Stimulated activated naive B cell treated with anti-CD40 and anti-IgM and Interleukin-4, amounts not matched to agents 10 μg/mL and 1 μg/mL and 100 μg/mL, for 72 hours (primary cell): ENCODE results near the gene NRBF2.

ENCODE experiments used
- ATAC-seq, 2 donors: fragments of 150-1000 bp; cut with Tn5 transposase; replicated peaks; 2 replicates each; pipeline ENCODE4 v1.10.0; 2021; ENCODE audit warnings: moderate library complexity in 1 of 2
- DNase-seq: peaks from one replicate; pipeline ENCODE4 v3.0.0; 2021
- H3K27ac Mint-ChIP-seq: one replicate; pipeline ENCODE4 v1.8.0; 2022; ENCODE audit warnings: mild to moderate bottlenecking, mixed read lengths
- H3K27me3 Mint-ChIP-seq, 2 donors: one replicate each; pipeline ENCODE4 v1.8.0; 2022; ENCODE audit warnings: mixed read lengths in 2 of 2
- H3K36me3 Mint-ChIP-seq, 2 donors: one replicate each; pipeline ENCODE4 v1.8.0; 2022; ENCODE audit warnings: mixed read lengths in 2 of 2, mild to moderate bottlenecking in 1 of 2
- H3K4me1 Mint-ChIP-seq, 2 donors: one replicate each; pipeline ENCODE4 v1.8.0; 2022; ENCODE audit warnings: mixed read lengths in 2 of 2, mild to moderate bottlenecking in 1 of 2
- H3K4me3 Mint-ChIP-seq, 2 donors: one replicate each; pipeline ENCODE4 v1.8.0; 2022; ENCODE audit warnings: mild to moderate bottlenecking in 2 of 2, mixed read lengths in 2 of 2, moderate library complexity in 1 of 2
- H3K9me3 Mint-ChIP-seq, 2 donors: one replicate each; pipeline ENCODE4 v1.8.0; 2022; ENCODE audit warnings: mixed read lengths in 2 of 2, mild to moderate bottlenecking in 1 of 2

NRBF2 gene

DNA sequence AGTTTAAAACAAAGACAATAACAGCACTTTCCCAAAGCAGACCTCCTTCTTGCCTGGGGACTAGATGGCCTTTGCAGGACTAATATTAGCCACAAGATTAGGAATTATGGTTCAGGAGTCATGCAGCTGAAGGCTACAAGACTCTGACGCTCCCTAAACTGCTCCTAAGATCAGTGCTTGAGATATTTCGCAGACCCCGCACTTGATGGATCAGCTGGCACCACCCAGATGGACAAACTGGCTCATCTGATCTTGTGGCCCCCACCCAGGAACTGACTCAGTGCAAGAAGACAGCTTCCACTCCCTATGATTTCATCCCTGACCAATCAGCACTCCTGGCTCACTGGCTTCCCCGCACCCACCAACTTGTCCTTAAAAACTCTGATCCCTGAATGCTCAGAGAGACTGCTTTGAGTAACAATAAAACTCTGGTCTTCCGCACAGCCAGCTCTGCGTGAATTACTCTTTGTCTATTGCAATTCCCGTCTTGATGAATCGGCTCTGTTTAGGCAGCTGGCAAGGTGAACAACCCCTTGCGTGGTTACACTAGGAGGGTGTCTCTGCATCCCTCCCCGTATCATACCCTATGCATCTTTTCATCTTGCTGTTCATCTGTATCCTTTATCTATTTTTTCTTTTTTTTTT, 26.9 kb upstream of the NRBF2 start:
- no peaks in the 10 kb centered on the region for H3K36me3 Mint-ChIP-seq
- H3K27ac Mint-ChIP-seq, result no peak overlapping the region
- no peak for ATAC-seq
- peaks cover 41 to 42% of the 10 kb centered on the region in 2 donors for H3K27me3 Mint-ChIP-seq
- DNase-seq, result no peak
- H3K4me1 Mint-ChIP-seq, result peaks cover 3 to 5% of the 10 kb centered on the region in 2 donors
- no peaks in the 10 kb centered on the region for H3K9me3 Mint-ChIP-seq
- H3K4me3 Mint-ChIP-seq, result no peak overlapping the region

DNA sequence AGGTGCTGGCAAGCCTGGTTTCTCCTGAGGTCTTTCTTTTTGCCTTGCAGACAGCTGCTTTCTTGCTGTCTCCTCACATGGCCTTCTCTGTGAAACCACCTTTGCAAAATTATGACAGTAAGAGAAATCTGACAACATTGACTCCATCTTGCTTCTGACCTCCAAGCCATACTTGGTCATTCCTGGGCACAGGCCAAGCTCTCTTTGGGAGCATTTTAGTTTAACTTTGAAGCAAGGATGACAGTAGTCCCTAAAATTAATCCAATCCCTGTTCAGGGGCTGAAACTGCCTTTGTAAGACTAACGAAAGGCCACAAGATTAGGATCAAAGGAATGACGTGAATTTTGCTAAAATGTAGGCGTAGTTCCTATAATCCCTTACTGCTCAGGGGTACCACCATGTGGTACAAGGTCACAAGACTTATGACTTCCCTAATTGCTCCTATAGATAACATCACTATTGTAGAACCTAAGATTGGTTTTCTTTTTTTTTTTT, 25.1 kb upstream of the NRBF2 start:
- H3K27ac Mint-ChIP-seq, result no peak overlapping the region
- no peaks in the 10 kb centered on the region for H3K9me3 Mint-ChIP-seq
- H3K4me1 Mint-ChIP-seq, result peaks cover 3 to 5% of the 10 kb centered on the region in 2 donors
- H3K36me3 Mint-ChIP-seq, result no peaks in the 10 kb centered on the region
- H3K27me3 Mint-ChIP-seq, result peaks cover 35 to 36% of the 10 kb centered on the region in 2 donors
- DNase-seq (no peak), ATAC-seq (no peak)
- no peak overlapping the region for H3K4me3 Mint-ChIP-seq

DNA sequence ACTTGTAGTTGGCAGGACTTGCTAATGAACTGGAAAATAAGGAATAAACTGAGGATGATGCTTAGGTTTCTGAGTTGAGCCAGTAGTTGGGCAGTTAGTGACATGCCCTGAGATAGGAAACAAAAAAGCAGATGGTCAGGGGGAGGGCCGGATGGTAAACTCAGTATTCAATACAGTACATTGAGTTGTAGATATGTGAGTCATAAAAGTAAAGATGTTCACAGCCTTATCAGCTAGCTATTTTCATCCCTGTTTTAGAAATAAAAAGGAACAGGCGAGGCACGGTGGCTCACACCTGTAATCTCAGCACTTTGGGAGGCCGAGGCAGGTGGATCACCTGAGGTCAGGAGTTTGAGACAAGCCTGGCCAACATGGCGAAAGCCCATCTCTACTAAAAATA, 22.2 kb upstream of the NRBF2 start:
- Mint-ChIP-seq H3K4me3 (no peak overlapping the region), H3K9me3 (no peaks in the 10 kb centered on the region), H3K36me3 (no peaks in the 10 kb centered on the region), H3K27ac (no peak overlapping the region), H3K4me1 (no peaks in the 10 kb centered on the region), H3K27me3 (peaks cover 22 to 28% of the 10 kb centered on the region in 2 donors)
- no peak for DNase-seq
- ATAC-seq, result no peak

DNA sequence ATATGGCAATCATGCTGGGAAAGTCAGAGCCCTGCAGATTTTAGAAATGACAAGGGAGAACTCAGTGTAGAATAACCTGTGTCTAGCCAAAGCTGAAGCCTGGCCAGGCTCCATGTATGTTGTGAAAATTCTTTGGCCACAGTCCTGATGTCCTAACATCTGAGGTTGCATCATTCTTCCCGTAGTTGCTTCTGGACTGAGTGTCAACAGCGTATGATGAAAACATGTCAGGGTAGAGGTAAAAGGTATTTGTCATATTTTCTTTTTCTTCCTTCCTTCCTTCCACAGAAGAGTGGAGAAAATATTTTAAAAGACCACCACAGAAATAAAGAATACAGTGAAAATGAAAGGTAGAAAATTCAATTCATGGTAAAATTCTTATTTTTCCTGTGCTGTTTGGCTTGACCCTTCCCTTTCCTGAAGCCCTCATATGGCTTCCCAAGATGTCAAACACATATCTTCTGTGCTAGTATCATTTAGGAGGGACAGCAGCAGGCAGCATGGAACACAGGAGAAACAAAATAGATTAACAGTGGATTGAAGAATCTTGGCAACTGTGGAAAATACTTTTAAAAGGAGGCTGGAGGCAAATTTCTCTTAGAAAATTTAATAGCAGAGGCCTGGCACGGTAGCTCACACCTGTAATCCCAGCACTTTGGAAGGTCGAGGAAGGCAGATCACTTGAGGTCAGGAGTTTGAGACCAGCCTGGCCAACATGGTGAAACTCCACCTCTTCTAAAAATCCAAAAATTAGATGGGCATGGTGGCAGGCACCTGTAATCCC, 18.9 kb upstream of the NRBF2 start:
- no peak for ATAC-seq
- Mint-ChIP-seq H3K27ac (no peak overlapping the region), H3K9me3 (no peaks in the 10 kb centered on the region), H3K4me1 (no peaks in the 10 kb centered on the region), H3K4me3 (no peak overlapping the region), H3K36me3 (no peaks in the 10 kb centered on the region), H3K27me3 (peaks cover 9 to 11% of the 10 kb centered on the region in 2 donors)
- no peak for DNase-seq

DNA sequence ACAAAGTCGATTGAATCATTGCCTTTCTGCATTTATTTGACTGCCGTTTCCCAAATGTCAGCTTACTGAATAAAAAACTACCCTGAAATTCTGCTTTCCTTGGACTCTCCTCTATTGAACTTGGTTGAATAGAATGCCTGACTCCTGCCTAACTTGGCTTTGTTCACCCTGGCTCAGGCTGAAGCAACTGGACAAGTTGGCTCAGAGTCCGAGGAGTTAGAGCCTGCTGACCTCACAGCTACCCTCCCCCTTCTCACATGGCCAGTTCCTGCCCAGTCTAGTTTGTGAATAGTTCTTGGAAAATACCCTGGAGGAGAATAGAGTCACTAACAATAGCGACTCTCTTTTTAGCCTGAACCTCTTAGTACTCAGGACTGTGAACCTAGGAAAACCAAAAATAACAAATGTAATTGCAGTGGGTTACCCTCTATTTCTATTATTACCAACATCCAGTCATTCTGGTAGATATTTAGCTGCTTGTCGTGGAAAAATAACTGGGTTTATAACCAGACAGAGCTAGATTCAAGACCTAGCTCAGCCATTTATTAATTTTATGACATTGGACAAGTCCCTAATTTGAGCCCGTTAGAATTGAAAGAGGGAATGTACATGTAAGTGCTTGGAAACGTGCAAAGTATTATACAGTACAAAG, 17.3 kb upstream of the NRBF2 start:
- Mint-ChIP-seq H3K27ac (no peak overlapping the region), H3K9me3 (no peaks in the 10 kb centered on the region), H3K4me1 (no peaks in the 10 kb centered on the region), H3K27me3 (peaks cover 2 to 8% of the 10 kb centered on the region in 2 donors), H3K4me3 (no peak overlapping the region), H3K36me3 (no peaks in the 10 kb centered on the region)
- ATAC-seq (no peak), DNase-seq (no peak)

DNA sequence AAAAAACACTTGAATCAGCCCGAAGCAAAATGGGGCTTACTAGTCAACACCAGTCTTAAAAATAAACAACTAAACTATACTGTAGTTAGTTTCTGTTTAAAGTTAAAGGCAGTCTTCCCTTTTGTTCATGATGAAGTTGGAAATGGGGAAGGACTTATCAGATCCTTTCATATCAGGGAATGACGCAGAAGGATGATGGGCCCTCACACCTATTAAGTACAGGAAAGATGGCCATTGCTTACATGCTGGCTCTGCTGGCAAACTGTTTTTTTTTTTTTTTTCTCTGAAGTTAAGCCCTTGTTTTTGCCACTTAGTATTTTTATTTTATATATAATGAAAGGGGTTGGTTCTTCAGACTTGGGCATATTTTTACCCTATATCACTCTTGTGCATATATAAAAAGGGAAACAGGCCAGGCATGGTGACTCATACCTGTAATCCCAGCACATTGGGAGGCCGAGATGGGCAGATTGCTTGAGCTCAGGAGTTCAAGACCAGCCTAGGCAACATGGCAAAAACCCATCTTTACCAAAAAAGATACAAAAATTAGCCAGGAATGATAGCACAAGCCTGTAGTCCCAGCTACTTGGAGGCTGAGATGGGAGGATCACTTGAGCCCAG, 16.6 kb upstream of the NRBF2 start:
- H3K27ac Mint-ChIP-seq, result no peak overlapping the region
- no peaks in the 10 kb centered on the region for H3K9me3 Mint-ChIP-seq
- H3K36me3 Mint-ChIP-seq, result no peaks in the 10 kb centered on the region
- no peak overlapping the region for H3K4me3 Mint-ChIP-seq
- no peaks in the 10 kb centered on the region for H3K4me1 Mint-ChIP-seq
- ATAC-seq (no peak), DNase-seq (no peak)
- H3K27me3 Mint-ChIP-seq, result peaks cover 0 to 7% of the 10 kb centered on the region in 2 donors

DNA sequence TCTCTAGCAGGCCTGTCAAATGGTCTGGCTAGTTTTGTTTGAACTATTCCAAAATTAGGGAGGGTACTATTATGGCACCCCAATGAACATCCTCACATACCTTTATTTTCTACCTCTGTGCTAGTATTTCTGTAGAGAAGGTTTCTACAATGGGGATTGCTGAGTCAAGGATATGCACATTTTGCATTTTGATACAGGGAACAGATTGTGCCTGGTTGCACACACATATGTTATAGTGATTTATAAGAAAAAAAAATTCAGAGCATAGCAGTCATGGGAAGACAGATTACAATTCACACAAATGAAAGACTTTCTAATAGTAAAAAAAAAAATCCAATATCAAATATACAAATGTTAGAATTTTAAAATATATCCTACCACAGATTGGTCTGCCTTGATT, 14.1 kb upstream of the NRBF2 start:
- DNase-seq (no peak), ATAC-seq (no peak)
- H3K9me3 Mint-ChIP-seq, result no peaks in the 10 kb centered on the region
- H3K4me3 Mint-ChIP-seq, result no peak overlapping the region
- H3K27ac Mint-ChIP-seq, result no peak overlapping the region
- H3K27me3 Mint-ChIP-seq, result peaks cover 0 to 7% of the 10 kb centered on the region in 2 donors
- H3K36me3 Mint-ChIP-seq, result no peaks in the 10 kb centered on the region
- no peaks in the 10 kb centered on the region for H3K4me1 Mint-ChIP-seq

DNA sequence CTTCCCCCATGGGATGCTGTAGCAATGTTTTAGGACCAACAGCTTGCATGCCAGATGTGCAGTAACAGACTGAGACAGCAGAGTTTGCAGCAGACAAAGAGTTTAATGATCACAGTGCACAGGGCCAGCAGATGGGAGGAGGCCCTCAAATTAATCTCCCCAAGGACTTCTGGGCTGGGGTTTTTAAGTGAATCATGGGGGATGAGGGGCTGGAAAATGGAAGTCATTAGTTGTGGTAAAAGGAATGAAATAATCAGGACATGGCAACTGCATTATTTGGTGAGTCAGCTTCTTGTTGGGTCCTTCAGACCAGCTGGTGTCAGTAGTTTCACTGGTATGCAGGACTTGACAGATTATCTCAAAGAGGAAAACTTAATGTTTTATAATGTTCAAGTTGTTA, 12.6 kb upstream of the NRBF2 start:
- Mint-ChIP-seq H3K9me3 (no peaks in the 10 kb centered on the region), H3K27me3 (peaks cover 0 to 7% of the 10 kb centered on the region in 2 donors), H3K27ac (no peak overlapping the region), H3K4me1 (no peaks in the 10 kb centered on the region), H3K36me3 (no peaks in the 10 kb centered on the region), H3K4me3 (no peak overlapping the region)
- ATAC-seq (no peak), DNase-seq (no peak)

DNA sequence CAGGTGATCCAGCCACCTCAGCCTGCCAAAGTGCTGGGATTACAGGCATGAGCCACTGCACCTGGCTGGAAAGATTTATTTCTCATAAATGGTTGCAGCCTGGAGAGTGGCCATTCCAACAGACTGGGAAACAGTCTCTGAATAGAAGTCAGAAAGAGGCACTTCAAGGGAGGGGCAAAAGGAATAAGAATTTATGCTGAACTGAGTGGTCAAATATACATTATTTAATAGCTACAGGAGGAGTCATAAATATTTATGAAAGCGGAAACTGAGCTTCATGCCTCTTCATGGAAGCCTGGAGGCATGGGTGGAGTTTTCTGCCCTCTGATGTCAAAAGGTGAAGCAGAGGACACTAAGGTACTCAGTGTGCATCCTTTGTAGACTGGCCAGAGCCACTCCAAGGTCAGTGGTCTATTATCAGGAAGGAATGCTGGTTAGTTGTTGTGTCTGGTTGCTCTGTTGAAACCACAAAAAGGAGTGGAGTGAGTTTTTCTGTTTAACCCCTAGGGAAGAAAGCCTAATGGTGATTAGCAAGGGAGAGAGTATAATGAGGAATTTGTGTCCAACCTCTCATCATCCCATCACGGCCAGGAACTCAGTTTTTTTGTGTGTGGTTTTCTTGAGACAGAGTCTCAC, 9.3 kb upstream of the NRBF2 start:
- H3K36me3 Mint-ChIP-seq, result peaks cover 4 to 6% of the 10 kb centered on the region in 2 donors
- no peak overlapping the region for H3K27ac Mint-ChIP-seq
- ATAC-seq (no peak), DNase-seq (no peak)
- no peak overlapping the region for H3K4me3 Mint-ChIP-seq
- peaks cover 7 to 15% of the 10 kb centered on the region in 2 donors for H3K27me3 Mint-ChIP-seq
- H3K9me3 Mint-ChIP-seq, result peaks cover 0 to 2% of the 10 kb centered on the region in 2 donors
- H3K4me1 Mint-ChIP-seq, result peaks cover 0 to 5% of the 10 kb centered on the region in 2 donors

DNA sequence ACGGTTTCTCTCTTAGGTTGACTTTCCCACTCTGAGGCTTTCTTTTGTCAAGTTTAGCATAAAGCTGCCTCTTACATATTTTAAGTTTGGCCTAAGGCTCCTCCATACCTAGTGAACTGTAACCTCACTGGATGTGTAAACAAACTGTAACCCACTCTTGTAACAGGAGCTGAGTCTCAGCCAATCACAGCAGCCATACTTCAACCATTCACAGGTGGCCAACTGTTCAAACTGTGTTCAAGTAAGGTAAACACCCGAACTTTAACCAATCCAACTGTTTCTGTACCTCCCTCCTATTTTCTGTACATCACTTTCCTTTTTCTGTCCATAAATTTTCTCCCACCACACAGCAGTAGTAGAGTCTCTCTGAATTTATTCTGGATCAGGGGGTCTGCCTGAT, 7.7 kb upstream of the NRBF2 start:
- no peak for ATAC-seq
- no peak for DNase-seq
- peaks cover 0 to 2% of the 10 kb centered on the region in 2 donors for H3K9me3 Mint-ChIP-seq
- H3K36me3 Mint-ChIP-seq, result peaks cover 4 to 6% of the 10 kb centered on the region in 2 donors
- peaks cover 13 to 15% of the 10 kb centered on the region in 2 donors for H3K27me3 Mint-ChIP-seq
- H3K27ac Mint-ChIP-seq, result no peak overlapping the region
- no peak overlapping the region for H3K4me3 Mint-ChIP-seq
- peaks cover 0 to 5% of the 10 kb centered on the region in 2 donors for H3K4me1 Mint-ChIP-seq

DNA sequence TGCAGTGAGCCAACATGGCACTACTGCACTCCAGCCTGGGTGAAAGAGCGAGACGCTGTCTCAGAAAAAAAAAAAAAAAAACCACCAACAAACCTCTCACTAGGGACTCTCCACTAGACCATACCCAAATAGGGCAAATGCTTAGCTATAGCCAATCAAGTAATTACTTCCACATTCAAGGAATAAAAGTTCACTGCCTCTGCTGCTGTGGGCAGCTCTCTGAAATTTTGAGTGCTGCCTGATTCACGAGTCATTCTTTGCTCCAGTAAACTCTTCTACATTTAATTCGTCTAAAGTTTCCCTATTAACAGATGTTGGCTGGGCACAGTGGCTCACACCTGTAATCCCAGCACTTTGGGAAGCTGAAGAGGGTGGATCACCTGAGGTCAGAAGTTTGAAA, 4.7 kb upstream of the NRBF2 start:
- ATAC-seq (no peak), DNase-seq (no peak)
- no peak overlapping the region for H3K4me3 Mint-ChIP-seq
- H3K4me1 Mint-ChIP-seq, result peaks cover 0 to 9% of the 10 kb centered on the region in 2 donors
- peaks cover 13 to 14% of the 10 kb centered on the region in 2 donors for H3K36me3 Mint-ChIP-seq
- H3K27me3 Mint-ChIP-seq, result peaks cover 13 to 16% of the 10 kb centered on the region in 2 donors
- peaks cover 9 to 12% of the 10 kb centered on the region in 2 donors for H3K9me3 Mint-ChIP-seq
- peak overlapping the region; percentile 37 for H3K27ac Mint-ChIP-seq

DNA sequence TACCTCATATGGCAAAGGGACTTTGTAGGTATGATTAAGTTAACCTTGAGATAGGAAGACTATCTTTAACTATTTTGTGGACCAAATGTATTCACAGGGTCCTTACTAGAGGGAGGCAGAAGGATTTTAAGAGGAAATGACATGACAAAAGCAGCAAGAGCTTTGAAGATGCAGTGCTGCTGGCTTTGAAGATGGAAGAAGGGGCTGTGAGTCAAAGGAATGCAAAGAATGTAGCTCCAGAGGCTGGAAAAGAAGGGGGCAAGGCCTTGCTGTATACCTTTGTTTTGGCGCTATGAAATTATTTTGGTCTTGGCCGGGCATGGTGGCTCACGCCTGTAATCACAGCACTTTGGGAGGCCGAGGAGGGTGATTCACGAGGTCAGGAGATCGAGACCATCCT, 3.2 kb upstream of the NRBF2 start:
- DNase-seq, result no peak
- no peak for ATAC-seq
- H3K9me3 Mint-ChIP-seq, result peaks cover 9 to 12% of the 10 kb centered on the region in 2 donors
- H3K4me3 Mint-ChIP-seq, result no peak overlapping the region
- peaks cover 6 to 14% of the 10 kb centered on the region in 2 donors for H3K4me1 Mint-ChIP-seq
- peaks cover 13 to 14% of the 10 kb centered on the region in 2 donors for H3K36me3 Mint-ChIP-seq
- peaks cover 13 to 16% of the 10 kb centered on the region in 2 donors for H3K27me3 Mint-ChIP-seq
- H3K27ac Mint-ChIP-seq, result no peak overlapping the region

DNA sequence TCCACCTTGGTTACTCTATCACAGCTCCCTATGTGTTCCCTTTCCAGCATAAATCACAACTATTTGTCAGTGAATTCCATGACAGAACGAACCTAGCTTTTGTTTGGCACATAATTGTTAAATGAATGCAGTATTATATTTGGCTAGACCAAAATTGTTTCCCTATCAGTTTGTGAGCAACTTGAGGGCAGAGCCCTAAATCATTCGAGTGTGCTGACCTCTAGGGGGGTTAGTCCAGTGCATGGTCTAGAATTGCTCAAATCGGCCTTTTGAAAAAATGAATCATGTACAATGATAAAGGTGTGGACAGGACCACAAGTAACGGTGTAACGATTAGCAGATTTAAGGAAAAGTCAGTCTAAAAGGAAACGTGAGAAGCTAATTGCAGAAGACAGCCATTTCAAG, 475 bp upstream of the NRBF2 start:
- ATAC-seq, result no peak
- H3K9me3 Mint-ChIP-seq, result peaks cover 7 to 12% of the 10 kb centered on the region in 2 donors
- H3K4me3 Mint-ChIP-seq, result peak overlapping the region; percentile 92 to 94
- H3K27me3 Mint-ChIP-seq, result peaks cover 6 to 10% of the 10 kb centered on the region in 2 donors
- H3K36me3 Mint-ChIP-seq, result peaks cover 11 to 18% of the 10 kb centered on the region in 2 donors
- peak overlapping the region; percentile 95 for H3K27ac Mint-ChIP-seq
- DNase-seq, result no peak
- H3K4me1 Mint-ChIP-seq, result peaks cover 13 to 16% of the 10 kb centered on the region in 2 donors
